Effector memory CD8-positive, alpha-beta T cell (primary cell): ENCODE results near the gene RHBDF2.

Experiments used
- ATAC-seq: fragments of 150-1000 bp; cut with Tn5 transposase; replicated peaks from 2 replicates; pipeline ENCODE4 v1.10.0; 2021; ENCODE audit warnings: mild to moderate bottlenecking, moderate library complexity
- DNase-seq, 3 experiments: peaks; one replicate each; pipeline ENCODE4 v3.0.0; 2021
- H3K27ac Mint-ChIP-seq, 2 donors: one replicate each; pipeline ENCODE4 v1.8.0; 2022; ENCODE audit warnings: mild to moderate bottlenecking in 2 of 2, mixed read lengths in 2 of 2, moderate library complexity in 2 of 2
- H3K27me3 Mint-ChIP-seq, 2 donors: one replicate each; pipeline ENCODE4 v1.8.0; 2022; ENCODE audit warnings: mixed read lengths in 2 of 2
- H3K36me3 Mint-ChIP-seq: one replicate; pipeline ENCODE4 v1.8.0; 2022; ENCODE audit warnings: mild to moderate bottlenecking, moderate library complexity, mixed read lengths; ENCODE audit not compliant: insufficient read depth
- H3K4me1 Mint-ChIP-seq, 2 donors: one replicate each; pipeline ENCODE4 v1.8.0; 2022; ENCODE audit warnings: low read depth in 2 of 2, mixed read lengths in 2 of 2
- H3K4me3 Mint-ChIP-seq, 2 donors: one replicate each; pipeline ENCODE4 v1.8.0; 2022; ENCODE audit warnings: mild to moderate bottlenecking in 2 of 2, mixed read lengths in 2 of 2, moderate library complexity in 2 of 2
- H3K9me3 Mint-ChIP-seq, 2 donors: one replicate each; pipeline ENCODE4 v1.8.0; 2022; ENCODE audit warnings: mixed read lengths in 2 of 2

RHBDF2 gene

GRCh38 chr17:76472258-76472645 is 29.0 kb downstream of the RHBDF2 start:
- Mint-ChIP-seq H3K4me1 (peaks cover 0 to 9% of the 10 kb centered on the region in 2 donors), H3K27me3 (no peaks in the 10 kb centered on the region), H3K27ac (no peak overlapping the region), H3K4me3 (no peak overlapping the region), H3K36me3 (peaks cover 25% of the 10 kb centered on the region), H3K9me3 (no peaks in the 10 kb centered on the region)
- no peak for DNase-seq
- no peak for ATAC-seq

GRCh38 chr17:76471498-76472257 is 29.5 kb downstream of the RHBDF2 start:
- DNase-seq (no peak), ATAC-seq (no peak)
- no peaks in the 10 kb centered on the region for H3K27me3 Mint-ChIP-seq
- peaks cover 0 to 9% of the 10 kb centered on the region in 2 donors for H3K4me1 Mint-ChIP-seq
- peaks cover 25% of the 10 kb centered on the region for H3K36me3 Mint-ChIP-seq
- H3K27ac Mint-ChIP-seq = peak overlapping the region in 1 of 2 donors; percentile 74
- no peaks in the 10 kb centered on the region for H3K9me3 Mint-ChIP-seq
- H3K4me3 Mint-ChIP-seq = no peak overlapping the region

- Mint-ChIP-seq H3K27me3 (no peaks in the 10 kb centered on the region), H3K9me3 (no peaks in the 10 kb centered on the region), H3K4me3 (no peak overlapping the region), H3K36me3 (peaks cover 22% of the 10 kb centered on the region), H3K4me1 (peaks cover 7 to 13% of the 10 kb centered on the region in 2 donors), H3K27ac (peak overlapping the region in 1 of 2 donors; percentile 74)
- ATAC-seq = no peak
- DNase-seq = no peak
These were observed 31.1 kb downstream of the RHBDF2 start for GRCh38 chr17:76469991-76470739.

- peak overlapping the region in 1 of 2 donors; percentile 53 for H3K27ac Mint-ChIP-seq
- ATAC-seq = no peak
- H3K9me3 Mint-ChIP-seq = no peaks in the 10 kb centered on the region
- H3K27me3 Mint-ChIP-seq = no peaks in the 10 kb centered on the region
- peaks cover 18% of the 10 kb centered on the region for H3K36me3 Mint-ChIP-seq
- H3K4me3 Mint-ChIP-seq = no peak overlapping the region
- H3K4me1 Mint-ChIP-seq = peaks cover 7 to 13% of the 10 kb centered on the region in 2 donors
- no peak for DNase-seq
These were observed 31.9 kb downstream of the RHBDF2 start for GRCh38 chr17:76469076-76469990.

- ATAC-seq (no peak), DNase-seq (no peak)
- H3K9me3 Mint-ChIP-seq = no peaks in the 10 kb centered on the region
- H3K27ac Mint-ChIP-seq = peak overlapping the region in 1 of 2 donors; percentile 35
- peaks cover 7 to 13% of the 10 kb centered on the region in 2 donors for H3K4me1 Mint-ChIP-seq
- peaks cover 15% of the 10 kb centered on the region for H3K36me3 Mint-ChIP-seq
- no peak overlapping the region for H3K4me3 Mint-ChIP-seq
- H3K27me3 Mint-ChIP-seq = no peaks in the 10 kb centered on the region
These were observed 32.6 kb downstream of the RHBDF2 start for GRCh38 chr17:76468634-76469010.

- no peaks in the 10 kb centered on the region for H3K9me3 Mint-ChIP-seq
- DNase-seq (no peak), ATAC-seq (no peak)
- H3K4me3 Mint-ChIP-seq = no peak overlapping the region
- H3K4me1 Mint-ChIP-seq = peaks cover 7 to 10% of the 10 kb centered on the region in 2 donors
- peak overlapping the region in 1 of 2 donors; percentile 35 for H3K27ac Mint-ChIP-seq
- H3K36me3 Mint-ChIP-seq = peaks cover 11% of the 10 kb centered on the region
- H3K27me3 Mint-ChIP-seq = no peaks in the 10 kb centered on the region
These were observed 33.2 kb downstream of the RHBDF2 start for GRCh38 chr17:76467809-76468633.

GRCh38 chr17:76467366-76467765 is 33.9 kb downstream of the RHBDF2 start, which contains the start of gene AANAT:
Gene AANAT, plus strand, starts transcription at chr17:76467603. Its CDS starts 1,144 bp downstream, at chr17:76468747.
- H3K27me3 Mint-ChIP-seq = peaks cover 0 to 2% of the 10 kb centered on the region in 2 donors
- peak within 1 kb of the TSS in 1 of 2 donors; percentile 70 for H3K27ac Mint-ChIP-seq
- H3K4me3 Mint-ChIP-seq = no peak within 1 kb of the TSS
- no peaks in the 10 kb centered on the region for H3K9me3 Mint-ChIP-seq
- peaks cover 7 to 9% of the 10 kb centered on the region in 2 donors for H3K4me1 Mint-ChIP-seq
- H3K36me3 Mint-ChIP-seq = peaks cover 6% of the 10 kb centered on the region
- no peak for ATAC-seq
- DNase-seq = no peak

- DNase-seq (no peak), ATAC-seq (no peak)
- Mint-ChIP-seq H3K36me3 (peaks cover 6% of the 10 kb centered on the region), H3K27me3 (peaks cover 0 to 8% of the 10 kb centered on the region in 2 donors), H3K9me3 (no peaks in the 10 kb centered on the region), H3K4me1 (peaks cover 7 to 9% of the 10 kb centered on the region in 2 donors), H3K4me3 (no peak overlapping the region), H3K27ac (peak overlapping the region in 1 of 2 donors; percentile 70)
These were observed 34.5 kb downstream of the RHBDF2 start for GRCh38 chr17:76466775-76467130.

- Mint-ChIP-seq H3K36me3 (peaks cover 3% of the 10 kb centered on the region), H3K27me3 (peaks cover 0 to 13% of the 10 kb centered on the region in 2 donors), H3K9me3 (no peaks in the 10 kb centered on the region), H3K27ac (no peak overlapping the region), H3K4me3 (no peak overlapping the region), H3K4me1 (peaks cover 5 to 7% of the 10 kb centered on the region in 2 donors)
- DNase-seq (no peak), ATAC-seq (no peak)
These were observed 38.5 kb downstream of the RHBDF2 start for GRCh38 chr17:76462556-76463290.

- Mint-ChIP-seq H3K4me3 (no peak overlapping the region), H3K36me3 (peaks cover 3% of the 10 kb centered on the region), H3K4me1 (peaks cover 5 to 7% of the 10 kb centered on the region in 2 donors), H3K27me3 (peaks cover 0 to 13% of the 10 kb centered on the region in 2 donors), H3K27ac (no peak overlapping the region), H3K9me3 (no peaks in the 10 kb centered on the region)
- ATAC-seq = no peak
- DNase-seq = no peak
These were observed 39.3 kb downstream of the RHBDF2 start for GRCh38 chr17:76461765-76462555.

- no peak for ATAC-seq
- Mint-ChIP-seq H3K4me1 (no peaks in the 10 kb centered on the region), H3K9me3 (no peaks in the 10 kb centered on the region), H3K4me3 (no peak overlapping the region), H3K36me3 (peaks cover 3% of the 10 kb centered on the region), H3K27me3 (peaks cover 0 to 13% of the 10 kb centered on the region in 2 donors), H3K27ac (no peak overlapping the region)
- DNase-seq = no peak
These were observed 41.5 kb downstream of the RHBDF2 start for GRCh38 chr17:76459674-76460073.
